GM21390 (cell line): ENCODE results near the gene ABHD8.
A peak's percentile ranks its signal among the peaks of the same experiment; 100 is the strongest.

Source experiments
- ATAC-seq: cut with Tn5 transposase; IDR thresholded peaks from one replicate; pipeline ENCODE4 v1.9.1; 2021; ENCODE audit not compliant: unreplicated experiment

The ABHD8 gene

GRCh38 chr19:17268754-17269153, 34.5 kb downstream of the ABHD8 start:
- no peak for ATAC-seq

DNA sequence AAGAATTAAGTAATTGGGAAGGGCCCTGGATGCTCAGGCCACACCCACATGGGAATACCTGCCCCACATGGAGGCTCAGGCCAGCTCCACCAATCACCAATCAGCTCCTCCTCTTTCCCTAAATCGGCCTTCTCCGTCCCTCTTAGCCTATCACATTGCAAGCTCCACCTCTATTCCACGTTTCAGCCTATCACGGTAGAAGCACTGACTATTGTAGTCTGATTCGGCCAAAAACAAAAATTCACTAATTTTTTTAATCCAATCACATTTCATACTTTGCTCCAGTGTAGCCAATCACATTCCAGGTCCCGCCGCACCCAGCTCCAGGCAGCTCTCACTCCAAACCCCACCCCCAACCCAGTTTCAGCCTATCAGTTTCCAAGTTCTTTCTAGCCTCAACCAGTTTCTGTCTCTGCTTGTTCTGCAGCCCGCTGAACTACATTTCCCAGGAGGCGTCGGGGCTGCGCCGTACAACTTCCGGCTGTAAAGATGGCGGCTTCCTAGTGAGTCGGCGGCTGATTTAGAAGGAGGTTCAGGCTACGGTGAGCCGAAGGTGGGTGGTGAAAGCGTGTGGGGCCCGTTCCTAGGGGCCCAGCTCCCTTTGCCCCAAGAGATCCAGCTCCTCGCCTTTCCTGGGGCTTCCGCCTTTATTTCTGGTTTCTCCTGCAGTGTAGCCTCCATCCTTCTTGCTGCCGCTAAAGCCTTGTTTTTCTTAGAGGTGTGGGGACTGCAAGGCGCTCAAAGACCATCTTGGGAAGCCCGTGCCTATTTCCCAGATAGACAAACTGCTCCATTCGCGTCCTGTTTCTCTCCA, 36.0 kb downstream of the ABHD8 start, which contains the start of gene BABAM1:
Gene BABAM1 (plus strand): TSS at position 469 of the 814 bp plus-strand sequence. CDS start 1,364 bp downstream, outside the sequence.
- peak; percentile 88 for ATAC-seq

GRCh38 chr19:17266589-17266974, 36.6 kb downstream of the ABHD8 start:
- peak; percentile 24 for ATAC-seq

- ATAC-seq, result no peak
Observed at GRCh38 chr19:17266026-17266425, 37.2 kb downstream of the ABHD8 start.

DNA sequence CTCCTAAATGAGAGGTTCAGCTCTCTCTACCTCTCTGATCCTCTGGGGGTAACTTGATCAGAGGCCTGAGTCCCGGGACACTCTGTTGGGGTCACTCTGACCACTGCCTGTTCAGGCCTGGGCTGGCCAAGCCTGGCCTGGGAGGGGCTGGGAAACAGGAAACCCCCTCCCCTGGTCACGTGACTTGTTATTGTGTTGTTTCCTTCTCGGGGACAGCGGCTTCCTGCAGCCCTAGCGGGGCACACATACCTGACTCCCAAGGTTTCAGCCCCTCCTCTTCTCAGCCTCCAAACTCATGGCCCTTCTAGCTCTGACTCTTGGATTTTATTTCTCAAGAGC, 38.6 kb downstream of the ABHD8 start, which contains the start of gene USHBP1:
Gene USHBP1 (minus strand): TSS at position 105 of the 339 bp plus-strand sequence. CDS start 446 bp downstream, outside the sequence.
- ATAC-seq, result no peak

DNA sequence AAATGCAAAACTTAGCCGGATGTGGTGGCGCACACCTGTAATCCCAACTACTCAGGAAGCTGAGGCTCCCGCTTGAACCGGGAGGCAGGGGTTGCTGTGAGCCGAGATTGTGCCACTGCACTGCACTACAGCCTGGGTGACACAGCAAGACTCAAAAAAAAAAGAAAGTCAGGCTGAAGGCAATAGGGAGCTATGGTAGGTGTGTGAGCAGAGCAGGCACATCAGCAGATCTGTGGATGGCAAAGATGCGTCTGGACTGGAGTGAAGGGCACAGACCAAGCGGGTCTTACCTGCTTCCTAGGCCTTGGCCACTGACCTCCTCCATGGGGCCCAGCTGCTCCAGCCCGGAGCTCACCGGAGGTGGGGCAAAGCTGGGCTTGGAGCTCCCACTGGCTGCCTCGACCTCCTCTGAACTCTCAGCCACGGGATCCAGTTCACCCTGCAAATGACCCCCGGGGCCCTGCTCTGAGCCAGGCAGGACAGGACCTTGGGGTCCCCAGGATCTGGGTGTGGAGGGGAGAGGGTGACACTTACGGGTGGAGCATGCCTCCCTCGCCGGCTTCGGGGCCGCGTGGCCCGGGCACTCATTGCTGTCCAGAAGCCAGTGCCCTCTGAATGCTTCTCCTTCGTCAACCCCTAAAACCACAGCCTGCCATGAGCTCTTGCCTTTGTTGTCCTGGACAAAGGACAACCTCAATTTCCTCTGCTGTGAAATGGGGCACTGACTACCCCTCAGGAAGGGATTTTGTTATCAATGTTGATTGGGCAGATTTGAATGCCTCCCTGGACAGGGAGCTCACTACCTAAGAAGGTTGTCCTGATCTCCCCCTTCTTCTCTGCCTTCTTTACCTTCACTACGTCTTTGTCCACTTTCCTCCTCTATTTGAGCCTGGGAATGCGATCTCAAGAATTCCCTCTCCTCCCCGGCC, 39.2 kb downstream of the ABHD8 start:
- ATAC-seq, result no peak

GRCh38 chr19:17262557-17262956, 40.7 kb downstream of the ABHD8 start:
- no peak for ATAC-seq

GRCh38 chr19:17260842-17261325, 42.3 kb downstream of the ABHD8 start:
- peak; percentile 76 for ATAC-seq

DNA sequence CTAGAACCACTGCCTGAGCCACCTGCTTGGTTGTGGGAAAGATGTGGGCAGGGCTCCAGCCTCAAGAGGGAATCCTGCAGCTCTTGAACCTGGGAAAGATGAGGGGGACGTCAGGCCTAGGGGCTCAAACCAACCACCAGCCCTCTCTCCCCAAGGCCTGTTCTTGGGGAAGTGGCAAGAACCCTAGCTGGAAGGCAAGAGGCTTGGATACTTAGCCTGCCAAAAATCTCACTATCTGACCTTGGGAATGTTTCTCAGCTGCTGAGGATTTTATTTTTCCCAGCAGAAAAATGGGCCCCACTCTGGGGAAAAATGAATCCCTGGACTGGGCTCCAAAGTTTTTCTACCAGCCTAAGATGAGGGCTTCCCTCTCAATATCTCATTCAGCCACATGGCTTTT, 43.3 kb downstream of the ABHD8 start:
- ATAC-seq, result no peak

- ATAC-seq, result no peak
Observed at GRCh38 chr19:17259118-17259780, 44.0 kb downstream of the ABHD8 start.

- ATAC-seq, result no peak
Observed at GRCh38 chr19:17256130-17256529, 47.1 kb downstream of the ABHD8 start.

GRCh38 chr19:17255150-17255621, 48.0 kb downstream of the ABHD8 start:
- no peak for ATAC-seq

DNA sequence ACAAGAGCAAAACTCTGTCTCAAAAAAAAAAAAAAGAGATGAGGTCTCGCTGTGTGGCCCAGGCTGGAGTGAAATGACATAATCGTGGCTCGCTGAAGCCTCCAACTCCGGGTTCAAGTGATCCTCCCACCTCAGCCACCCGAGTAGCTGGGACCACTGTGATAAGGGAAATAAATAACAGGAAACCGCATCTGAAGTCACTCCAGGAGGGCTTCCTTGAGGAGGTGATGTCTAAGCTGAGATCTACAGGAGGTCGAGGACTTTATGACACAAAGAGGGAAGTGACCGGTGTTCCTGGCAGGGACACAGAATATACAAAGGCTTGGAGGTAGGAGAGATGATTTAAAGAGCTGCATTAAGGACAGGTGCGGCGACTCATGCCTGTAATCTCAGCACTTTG, 48.6 kb downstream of the ABHD8 start:
- no peak for ATAC-seq

GRCh38 chr19:17249887-17250548, 53.2 kb downstream of the ABHD8 start:
- ATAC-seq, result no peak

DNA sequence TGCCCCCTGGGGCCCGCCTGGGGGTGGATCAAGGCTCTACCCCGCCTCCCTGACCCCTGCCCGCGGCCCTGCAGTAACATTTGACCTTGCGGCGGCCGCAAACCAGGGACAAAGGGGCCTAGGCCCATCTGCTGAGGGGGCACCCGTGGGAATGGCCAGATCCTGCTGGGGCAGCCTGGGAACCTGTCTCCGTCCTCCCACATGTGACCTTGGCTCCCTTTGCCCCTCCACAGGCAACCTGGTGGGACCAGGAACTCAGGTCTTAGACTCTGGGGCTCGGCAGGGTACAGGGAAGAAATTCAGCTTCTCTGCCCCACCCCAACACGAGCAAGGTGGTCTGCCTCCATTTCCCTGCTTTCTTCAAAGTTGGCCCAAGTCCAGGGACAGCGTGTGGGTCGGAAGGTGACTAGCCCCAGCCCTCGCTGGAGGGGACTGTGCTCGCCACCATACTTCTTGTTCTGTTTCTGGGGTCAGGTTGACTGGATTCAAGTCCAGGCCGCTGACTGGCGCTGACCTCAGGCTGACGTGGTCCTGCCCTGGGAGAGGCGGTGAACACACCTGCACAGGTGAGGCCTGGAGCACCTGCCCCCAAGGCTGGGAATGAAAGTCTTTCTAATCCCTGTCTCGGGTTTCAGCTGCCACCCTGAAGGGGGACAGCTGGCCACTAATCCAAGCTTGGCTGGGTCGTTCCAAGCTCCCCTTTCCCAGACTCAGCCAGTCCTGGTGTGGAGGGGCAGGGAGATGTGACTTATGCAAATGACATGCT, 55.0 kb downstream of the ABHD8 start:
- ATAC-seq, result no peak

DNA sequence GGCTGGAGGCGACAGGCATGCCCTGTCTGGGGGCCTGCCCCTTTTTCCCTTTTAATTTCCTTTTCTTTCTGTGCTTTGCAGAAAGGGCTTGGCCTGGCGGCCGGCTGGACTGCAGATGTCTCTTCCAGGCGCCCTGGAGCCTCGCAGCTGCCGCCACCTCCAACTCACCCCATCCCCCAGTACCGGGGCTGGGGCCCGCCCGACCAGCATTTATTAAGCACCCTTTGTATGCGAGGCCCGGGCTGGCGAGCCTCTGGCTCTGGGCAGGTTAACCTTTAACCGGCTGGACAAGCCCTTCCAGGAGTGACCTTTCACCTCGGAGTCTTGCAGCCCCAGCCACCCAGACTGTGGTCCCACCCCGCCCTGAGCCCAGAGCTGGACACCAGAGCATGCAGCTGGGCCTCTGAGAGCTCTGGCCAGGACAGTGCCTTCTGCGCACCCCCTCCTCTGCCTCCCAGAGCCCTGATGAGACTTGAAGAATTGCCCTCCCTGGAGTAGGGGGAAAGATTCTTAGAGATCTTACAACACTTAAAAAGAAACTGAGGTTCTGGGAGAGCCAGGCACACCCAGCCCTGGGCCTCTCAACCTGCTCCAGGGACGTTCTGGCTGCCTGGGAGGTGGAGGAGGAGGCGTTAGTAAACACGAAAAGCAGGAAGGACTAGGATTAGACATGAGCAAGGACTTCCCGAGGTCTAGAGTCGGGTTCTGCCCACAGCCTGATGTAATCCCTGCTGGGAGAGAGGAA, 56.4 kb downstream of the ABHD8 start:
- ATAC-seq, result no peak

GRCh38 chr19:17245535-17245984, 57.7 kb downstream of the ABHD8 start, which contains the start of gene NR2F6:
TSS of gene NR2F6 (minus strand) at chr19:17245919. CDS start at chr19:17245220, 699 bp downstream.
- ATAC-seq, result no peak

DNA sequence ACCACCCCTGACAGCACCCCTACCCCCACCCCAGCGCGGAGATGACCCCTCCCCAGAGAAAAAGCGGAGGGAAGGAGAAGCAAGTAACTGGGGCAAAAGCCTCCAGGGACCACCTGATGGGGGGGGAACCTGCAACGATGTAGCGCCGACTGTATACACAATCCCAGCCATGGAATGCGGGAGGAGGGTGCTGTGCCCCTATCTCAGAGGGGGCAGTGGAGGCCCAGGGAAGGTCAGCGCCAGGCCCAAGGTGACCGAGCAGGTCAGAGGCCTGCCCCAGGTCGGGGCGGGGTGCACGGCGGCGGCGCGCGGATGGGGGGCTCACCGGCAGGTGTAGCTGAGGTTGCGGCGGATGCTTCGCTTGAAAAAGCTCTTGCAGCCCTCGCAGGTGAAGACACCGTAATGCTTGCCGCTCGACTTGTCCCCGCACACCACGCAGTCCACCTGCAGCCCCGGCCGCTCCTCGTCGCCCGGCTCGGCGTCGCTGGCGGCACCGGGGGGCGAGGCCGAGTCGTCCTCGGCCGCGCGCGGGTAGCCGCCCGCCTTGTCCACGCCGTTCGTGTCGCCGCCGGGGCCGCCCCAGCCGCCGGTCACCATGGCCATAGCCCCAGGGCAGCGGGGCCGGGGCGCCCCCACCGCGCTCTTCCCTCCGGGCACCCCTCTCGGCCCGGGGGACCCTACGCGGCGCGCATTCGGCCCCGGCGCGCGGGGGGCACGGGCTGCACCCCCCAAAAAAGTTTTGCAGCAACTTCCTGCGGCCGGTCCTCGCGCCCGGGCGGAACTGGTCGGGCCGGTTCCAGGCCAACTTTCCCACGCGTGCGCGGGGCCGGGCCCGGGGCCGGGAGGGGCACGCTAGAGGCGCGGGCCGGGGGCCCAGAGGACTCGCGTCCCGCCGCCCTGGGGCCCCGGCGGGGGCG, 58.3 kb downstream of the ABHD8 start:
- ATAC-seq, result no peak
